GM23338 (cell line): ENCODE measurements around the gene CCDC9B. TPM values are rescaled to one million over a fixed set of nuclear protein-coding genes. Genes with fewer than 3 reads are reported as not detected.

Experiments used
- ATAC-seq: fragments of 200-7000 bp; cut with Tn5 transposase; 3 replicates; pipeline ENCODE4 v1.9.1; 2020
- DNase-seq: peaks from one replicate; pipeline ENCODE4 v3.0.0-alpha.2; 2015; ENCODE audit warnings: low spot score
- H2AFZ ChIP-seq: fragments of 200-600 bp; sonication (generic); 2 replicates; pipeline ENCODE4 v1.8.0; 2016; ENCODE audit warnings: antibody characterized with exemption, mild to moderate bottlenecking, moderate library complexity
- H3F3A ChIP-seq: fragments of 200-600 bp; sonication (generic); replicated peaks from 2 replicates; pipeline ENCODE4 v1.8.0; 2017; ENCODE audit warnings: antibody characterized with exemption, mixed run types, low read depth
- H3K27ac ChIP-seq: fragments of 200-600 bp; sonication (generic); 2 replicates; pipeline ENCODE4 v1.6.1; 2016; ENCODE audit warnings: low read depth
- H3K27me3 ChIP-seq: fragments of 200-600 bp; sonication (generic); 2 replicates; pipeline ENCODE4 v1.8.0; 2016; ENCODE audit warnings: mild to moderate bottlenecking, mixed run types, moderate library complexity; ENCODE audit not compliant: insufficient read depth
- H3K36me3 ChIP-seq: fragments of 200-600 bp; sonication (generic); 2 replicates; pipeline ENCODE4 v1.8.0; 2016; ENCODE audit warnings: mild to moderate bottlenecking; ENCODE audit not compliant: insufficient read depth
- H3K4me1 ChIP-seq: fragments of 200-600 bp; sonication (generic); 2 replicates; pipeline ENCODE4 v1.8.0; 2016; ENCODE audit warnings: mild to moderate bottlenecking, moderate library complexity; ENCODE audit not compliant: insufficient read depth
- H3K4me2 ChIP-seq: fragments of 200-600 bp; sonication (generic); 2 replicates; pipeline ENCODE4 v1.7.1; 2017; ENCODE audit warnings: mixed run types
- H3K4me3 ChIP-seq: fragments of 200-600 bp; sonication (generic); 2 replicates; pipeline ENCODE4 v1.6.1; 2016; ENCODE audit warnings: mixed run types
- H3K79me2 ChIP-seq: fragments of 200-600 bp; sonication (generic); replicated peaks from 2 replicates; pipeline ENCODE4 v1.8.0; 2017; ENCODE audit warnings: mild to moderate bottlenecking; ENCODE audit not compliant: insufficient read depth
- H3K9me2 ChIP-seq: fragments of 200-600 bp; sonication (generic); 2 replicates; pipeline ENCODE4 v1.8.0; 2017; ENCODE audit not compliant: insufficient read depth
- H4K20me1 ChIP-seq: fragments of 200-600 bp; sonication (generic); replicated peaks from 2 replicates; pipeline ENCODE4 v1.8.0; 2017; ENCODE audit warnings: mild to moderate bottlenecking; ENCODE audit not compliant: insufficient read depth
- H3K27ac Mint-ChIP-seq: 2 replicates; pipeline ENCODE4 v1.8.0; 2020; ENCODE audit warnings: inconsistent platforms, mild to moderate bottlenecking, moderate library complexity, mixed read lengths
- H3K27me3 Mint-ChIP-seq: 3 replicates; pipeline ENCODE4 v1.8.0; 2022; ENCODE audit warnings: low read depth, mild to moderate bottlenecking, moderate library complexity, mixed read lengths, inconsistent platforms; ENCODE audit not compliant: insufficient read depth, poor library complexity
- H3K36me3 Mint-ChIP-seq: 3 replicates; pipeline ENCODE4 v1.8.0; 2021; ENCODE audit warnings: low read depth, mild to moderate bottlenecking, inconsistent platforms, moderate library complexity, mixed read lengths
- H3K4me1 Mint-ChIP-seq: 3 replicates; pipeline ENCODE4 v1.8.0; 2020; ENCODE audit warnings: mild to moderate bottlenecking, inconsistent platforms, mixed read lengths
- H3K4me3 Mint-ChIP-seq: 3 replicates; pipeline ENCODE4 v1.8.0; 2021; ENCODE audit warnings: moderate library complexity, mild to moderate bottlenecking, inconsistent platforms, mixed read lengths
- H3K9me3 Mint-ChIP-seq: 3 replicates; pipeline ENCODE4 v1.8.0; 2020; ENCODE audit warnings: moderate library complexity, mild to moderate bottlenecking, inconsistent platforms, mixed read lengths
- CREB1 ChIP-seq: fragments of 250-450 bp; sonication (Bioruptor Pico); IDR thresholded peaks from 2 replicates; pipeline ENCODE4 v1.5.0; 2020; ENCODE audit warnings: low read depth, mild to moderate bottlenecking, moderate library complexity
- CTCF ChIP-seq, 2 experiments: fragments of 200-600 bp in 1 of 2; sonication (generic) in 1 of 2; conservative IDR thresholded peaks; 2 replicates each; pipeline versions ENCODE4 v1.5.1 to v1.6.1; 2016 to 2017; ENCODE audit warnings: antibody characterized with exemption in 2 of 2, low read depth in 2 of 2, mild to moderate bottlenecking in 2 of 2, moderate library complexity in 1 of 2
- EZH2 ChIP-seq: fragments of 200-600 bp; sonication (generic); IDR thresholded peaks from one replicate; pipeline ENCODE4 v1.8.0; 2017; ENCODE audit warnings: antibody characterized with exemption, mild to moderate bottlenecking, low read depth; ENCODE audit not compliant: unreplicated experiment
- EZH2phosphoT487 ChIP-seq: fragments of 200-600 bp; sonication (generic); IDR thresholded peaks from one replicate; pipeline ENCODE4 v1.8.1; 2018; ENCODE audit warnings: antibody characterized with exemption; ENCODE audit not compliant: unreplicated experiment
- STAT1 ChIP-seq: IDR thresholded peaks from one replicate; pipeline ENCODE4 v1.6.1; 2016; ENCODE audit warnings: antibody characterized with exemption; ENCODE audit not compliant: unreplicated experiment
- ZNF331 ChIP-seq: fragments of 250-450 bp; sonication (Bioruptor Pico); IDR thresholded peaks from 2 replicates; pipeline ENCODE4 v1.5.0; 2020; ENCODE audit warnings: low read depth, mild to moderate bottlenecking, moderate library complexity
- ZNF462 ChIP-seq: fragments of 250-450 bp; sonication (Bioruptor Pico); IDR thresholded peaks from 2 replicates; pipeline ENCODE4 v1.5.0; 2020; ENCODE audit warnings: mild to moderate bottlenecking, moderate library complexity
- polyA plus RNA-seq: library from polyadenylated mRNA; unstranded; fragments of >200 nt; fragmentation: Nextera tagmentation; extraction: Ambion mirVana; gene quantifications from 2 replicates; pipeline ENCODE4 v1.2.1, GENCODE V29; 2016
- total RNA-seq: library from RNA; depleted of rRNA; stranded (reverse); fragments of >200 nt; shearing (Covaris generic); gene quantifications from 2 replicates; pipeline ENCODE4 v1.2.3, GENCODE V29; 2014

CCDC9B gene
- total and polyA plus RNA-seq, 2 experiments from 2014 or later = 0.18 to 0.97 TPM

- H3F3A ChIP-seq = 0 out of 2 replicates have a peak, but pooled peaks cover 4% of the 10 kb centered on the region
- H4K20me1 ChIP-seq = no peaks in the 10 kb centered on the region
- no peak overlapping the region for H3K27ac ChIP-seq
- H3K79me2 ChIP-seq = no peaks in the 10 kb centered on the region
- ATAC-seq (peak; percentile 6), DNase-seq (no peak)
- no peak overlapping the region for H3K4me3 ChIP-seq
- Mint-ChIP-seq H3K27me3 (peaks cover 20% of the 10 kb centered on the region), H3K27ac (no peak overlapping the region), H3K4me1 (peaks cover 43% of the 10 kb centered on the region), H3K9me3 (no peaks in the 10 kb centered on the region), H3K4me3 (no peak overlapping the region), H3K36me3 (peaks cover 4% of the 10 kb centered on the region; the same call in 1 of the 3 replicates)
- no peak overlapping the region for H3K4me2 ChIP-seq
- no peaks in the 10 kb centered on the region for H3K36me3 ChIP-seq
- H3K9me2 ChIP-seq = 0 out of 2 replicates have a peak, but pooled peaks cover 2% of the 10 kb centered on the region
- no peaks in the 10 kb centered on the region for H3K27me3 ChIP-seq
- H3K4me1 ChIP-seq = peaks cover 4% of the 10 kb centered on the region; the same call in 1 of the 2 replicates
- TF ChIP-seq EZH2phosphoT487 = no peak
- TF ChIP-seq CTCF (conservative IDR thresholded peaks at IDR 0.05; ENCODE audit: low read depth in 2 of 2) = no peak
- TF ChIP-seq CREB1 (CRISPR knock-in tag) = no peak
- no peak for TF ChIP-seq ZNF462 (CRISPR knock-in tag)
- no peak for TF ChIP-seq EZH2
- TF ChIP-seq STAT1 = no peak
- TF ChIP-seq ZNF331 (CRISPR knock-in tag) = no peak
- H2AFZ ChIP-seq = no peak overlapping the region
Observed at GRCh38 chr15:40334941-40335795, 5.6 kb downstream of the CCDC9B start.
